IPS-18a (cell line): ENCODE results near the gene IL4R.
"Not testable (repeated sequence)": the region's sequence is repeated elsewhere in the genome, so short reads cannot be mapped to it uniquely, and the experiment has no call there.

Experiments used
- H3K27ac ChIP-seq: one replicate; pipeline ENCODE4 v1.5.1; 2013; ENCODE audit warnings: low read length
- H3K27me3 ChIP-seq: one replicate; pipeline ENCODE4 v1.6.1; 2013; ENCODE audit warnings: mild to moderate bottlenecking, low read length; ENCODE audit not compliant: control insufficient read depth, insufficient read depth
- H3K36me3 ChIP-seq: one replicate; pipeline ENCODE4 v1.6.1; 2013; ENCODE audit warnings: low read depth, low read length; ENCODE audit not compliant: control insufficient read depth
- H3K4me1 ChIP-seq: one replicate; pipeline ENCODE4 v1.6.1; 2013; ENCODE audit warnings: low read depth, low read length; ENCODE audit not compliant: control insufficient read depth
- H3K4me3 ChIP-seq: one replicate; pipeline ENCODE4 v1.5.1; 2013; ENCODE audit warnings: low read length
- H3K9ac ChIP-seq: one replicate; pipeline ENCODE4 v1.6.1; 2013; ENCODE audit warnings: mild to moderate bottlenecking, low read length, moderate library complexity
- H3K9me3 ChIP-seq: one replicate; pipeline ENCODE4 v1.6.1; 2013; ENCODE audit warnings: low read depth, low read length; ENCODE audit not compliant: control insufficient read depth

The IL4R gene

DNA sequence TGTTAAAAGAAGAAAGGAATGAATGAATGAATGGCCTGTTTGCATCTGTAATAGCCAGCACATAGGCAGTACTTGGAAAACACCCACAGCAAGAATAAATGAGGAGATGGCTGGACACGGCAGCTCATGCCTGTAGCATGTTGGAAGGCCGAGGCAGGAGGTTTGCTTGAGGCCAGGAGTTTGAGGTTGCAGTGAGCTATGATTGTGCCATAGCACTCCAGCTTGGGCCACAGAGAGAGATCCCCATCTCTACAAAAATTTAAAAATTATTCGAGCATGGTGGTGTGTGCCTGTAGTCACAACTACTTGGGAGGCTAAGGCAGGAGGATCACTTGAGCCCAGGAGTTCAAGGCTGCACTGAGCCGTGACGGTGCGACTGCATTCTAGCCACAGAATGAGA is 12.5 kb downstream of the IL4R start:
- Histone ChIP-seq H3K36me3 (no peaks in the 10 kb centered on the region), H3K9ac (no peak overlapping the region), H3K27me3 (no peaks in the 10 kb centered on the region), H3K4me3 (no peak overlapping the region), H3K9me3 (no peaks in the 10 kb centered on the region), H3K4me1 (peaks cover 31% of the 10 kb centered on the region), H3K27ac (peak overlapping the region; percentile 9)

DNA sequence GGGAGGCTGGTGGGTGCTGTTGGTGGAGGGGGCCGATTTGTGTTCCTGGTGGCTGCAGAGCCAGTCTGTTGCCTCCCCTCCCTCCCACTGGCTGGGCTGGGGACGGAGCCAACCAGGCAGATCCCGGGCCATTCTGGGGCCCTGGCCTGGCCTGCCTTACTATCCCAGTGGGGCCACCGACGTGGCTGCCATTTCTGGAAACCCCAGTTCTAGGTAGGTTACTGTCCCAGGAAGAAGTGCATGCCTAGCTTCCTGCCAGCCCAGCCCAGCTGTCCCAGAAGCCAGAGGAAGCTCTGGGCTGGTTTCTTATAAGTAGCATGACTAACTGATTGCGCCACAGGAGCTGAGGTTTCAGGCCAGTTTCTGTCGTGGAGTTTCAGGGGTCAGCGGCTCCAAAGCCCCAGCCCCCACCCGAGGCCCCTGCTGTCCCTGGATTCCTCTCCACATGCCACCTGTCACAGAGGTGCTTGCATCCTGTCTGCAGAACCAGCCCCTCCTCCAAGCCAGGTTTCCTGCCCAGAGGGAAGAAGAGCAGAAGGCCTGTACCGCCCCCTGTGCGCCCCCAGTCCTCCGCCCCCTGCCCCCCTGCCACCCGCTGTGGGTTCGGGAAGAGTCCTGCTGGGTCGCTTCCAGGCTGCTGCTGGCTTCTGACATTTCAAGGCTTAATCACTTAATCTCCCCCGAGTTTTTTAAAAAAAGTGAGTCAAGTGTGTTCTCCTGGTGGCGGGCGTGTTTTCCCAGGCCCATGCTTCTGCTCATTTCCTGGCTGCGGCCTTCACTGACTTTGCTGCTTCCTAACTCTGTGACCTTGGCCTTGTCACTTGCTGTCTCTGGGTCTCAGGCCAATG is 13.2 kb downstream of the IL4R start:
- no peak overlapping the region for H3K4me3 ChIP-seq
- H3K9ac ChIP-seq: no peak overlapping the region
- H3K27ac ChIP-seq: peak overlapping the region; percentile 9
- H3K9me3 ChIP-seq: no peaks in the 10 kb centered on the region
- peaks cover 31% of the 10 kb centered on the region for H3K4me1 ChIP-seq
- H3K36me3 ChIP-seq: no peaks in the 10 kb centered on the region
- no peaks in the 10 kb centered on the region for H3K27me3 ChIP-seq

DNA sequence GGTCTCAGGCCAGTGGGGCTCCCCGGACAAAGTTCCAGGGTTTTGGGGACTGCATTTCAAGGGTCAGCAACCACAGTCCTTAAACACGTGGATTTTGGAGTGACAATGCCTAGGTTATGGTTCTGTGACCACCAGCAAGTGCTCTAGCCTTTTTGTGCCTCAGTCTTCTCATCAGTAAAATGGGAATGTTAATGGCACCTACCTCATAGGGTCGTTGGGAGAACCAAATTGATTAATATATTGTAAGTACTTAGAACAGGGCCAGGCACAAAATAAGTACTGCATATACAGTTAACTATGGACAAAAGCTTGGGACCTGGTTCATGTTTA is 13.8 kb downstream of the IL4R start:
- no peaks in the 10 kb centered on the region for H3K27me3 ChIP-seq
- no peak overlapping the region for H3K9ac ChIP-seq
- no peak overlapping the region for H3K27ac ChIP-seq
- H3K9me3 ChIP-seq: no peaks in the 10 kb centered on the region
- no peaks in the 10 kb centered on the region for H3K36me3 ChIP-seq
- H3K4me1 ChIP-seq: peaks cover 36% of the 10 kb centered on the region
- no peak overlapping the region for H3K4me3 ChIP-seq

GRCh38 chr16:27328937-27329336 is 15.2 kb downstream of the IL4R start:
- no peaks in the 10 kb centered on the region for H3K9me3 ChIP-seq
- no peaks in the 10 kb centered on the region for H3K36me3 ChIP-seq
- H3K4me3 ChIP-seq: no peak overlapping the region
- H3K27me3 ChIP-seq: no peaks in the 10 kb centered on the region
- H3K4me1 ChIP-seq: peaks cover 34% of the 10 kb centered on the region
- no peak overlapping the region for H3K27ac ChIP-seq
- no peak overlapping the region for H3K9ac ChIP-seq

DNA sequence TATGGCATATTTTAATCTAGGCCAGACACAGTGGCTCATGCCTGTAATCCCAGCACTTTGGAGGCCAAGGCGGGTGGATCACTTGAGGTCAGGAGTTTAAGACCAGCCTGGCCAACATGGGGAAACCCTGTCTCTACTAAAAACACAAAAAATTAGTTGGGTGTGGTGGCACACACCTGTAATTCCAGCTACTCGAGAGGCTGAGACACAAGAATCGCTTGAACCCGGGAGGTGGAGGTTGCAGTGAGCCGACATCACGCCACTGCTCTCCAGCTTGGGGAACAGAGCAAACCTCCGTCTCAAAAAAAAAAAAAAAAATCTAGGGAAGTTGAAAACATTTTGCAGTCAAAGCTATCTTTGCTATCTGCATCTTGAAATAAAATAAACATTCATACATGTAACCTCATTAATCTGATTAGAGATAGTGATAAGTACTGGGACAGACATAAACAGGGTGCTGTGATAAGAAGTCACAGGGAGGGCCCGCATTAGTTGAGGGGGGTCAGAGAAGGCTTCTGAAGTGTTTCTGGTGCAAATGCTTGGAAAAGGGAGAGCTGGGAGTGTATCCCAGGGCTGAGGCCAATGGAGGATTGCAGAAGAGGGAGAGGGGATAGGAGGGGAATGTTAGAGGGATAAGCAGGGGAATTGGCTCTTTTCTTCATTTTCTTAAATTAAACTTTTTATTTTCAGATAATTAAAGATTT is 15.8 kb downstream of the IL4R start:
- H3K4me3 ChIP-seq, H3K27me3 ChIP-seq, H3K9me3 ChIP-seq, H3K27ac ChIP-seq, H3K36me3 ChIP-seq, H3K9ac ChIP-seq: not testable (repeated sequence)
- H3K4me1 ChIP-seq: peaks cover 28% of the 10 kb centered on the region

- H3K27ac ChIP-seq: no peak overlapping the region
- no peak overlapping the region for H3K4me3 ChIP-seq
- peaks cover 25% of the 10 kb centered on the region for H3K4me1 ChIP-seq
- no peak overlapping the region for H3K9ac ChIP-seq
- H3K9me3 ChIP-seq: no peaks in the 10 kb centered on the region
- no peaks in the 10 kb centered on the region for H3K27me3 ChIP-seq
- no peaks in the 10 kb centered on the region for H3K36me3 ChIP-seq
Measured at GRCh38 chr16:27330542-27330941, 16.8 kb downstream of the IL4R start.

GRCh38 chr16:27332105-27332504 is 18.3 kb downstream of the IL4R start:
- no peak overlapping the region for H3K4me3 ChIP-seq
- H3K27me3 ChIP-seq: no peaks in the 10 kb centered on the region
- no peak overlapping the region for H3K9ac ChIP-seq
- peaks cover 14% of the 10 kb centered on the region for H3K4me1 ChIP-seq
- no peaks in the 10 kb centered on the region for H3K9me3 ChIP-seq
- H3K27ac ChIP-seq: no peak overlapping the region
- no peaks in the 10 kb centered on the region for H3K36me3 ChIP-seq

DNA sequence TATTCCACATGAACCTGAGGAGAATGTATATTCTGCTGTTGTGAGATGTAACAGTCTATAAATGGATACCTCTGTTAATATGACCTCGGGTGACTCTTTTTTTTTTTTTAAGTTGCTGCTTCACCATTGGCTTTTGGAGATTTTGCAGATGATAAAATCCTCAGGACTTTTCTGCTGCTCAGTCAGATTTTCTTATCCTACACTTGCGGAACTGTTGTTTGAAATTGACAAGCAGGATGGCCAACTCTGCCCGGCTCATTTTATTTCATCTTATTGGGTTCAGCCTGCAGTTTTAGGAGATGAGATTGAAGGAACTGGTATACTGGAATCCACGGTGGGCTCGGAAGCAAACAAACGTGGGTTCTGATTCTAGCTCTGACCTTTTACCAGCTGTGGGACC is 19.3 kb downstream of the IL4R start:
- Histone ChIP-seq H3K36me3 (no peaks in the 10 kb centered on the region), H3K4me1 (peaks cover 11% of the 10 kb centered on the region), H3K9me3 (no peaks in the 10 kb centered on the region), H3K27ac (no peak overlapping the region), H3K4me3 (no peak overlapping the region), H3K9ac (no peak overlapping the region), H3K27me3 (no peaks in the 10 kb centered on the region)

- H3K27ac ChIP-seq: no peak overlapping the region
- H3K9ac ChIP-seq: no peak overlapping the region
- H3K4me3 ChIP-seq: no peak overlapping the region
Measured at GRCh38 chr16:27333549-27333948, 19.8 kb downstream of the IL4R start.

DNA sequence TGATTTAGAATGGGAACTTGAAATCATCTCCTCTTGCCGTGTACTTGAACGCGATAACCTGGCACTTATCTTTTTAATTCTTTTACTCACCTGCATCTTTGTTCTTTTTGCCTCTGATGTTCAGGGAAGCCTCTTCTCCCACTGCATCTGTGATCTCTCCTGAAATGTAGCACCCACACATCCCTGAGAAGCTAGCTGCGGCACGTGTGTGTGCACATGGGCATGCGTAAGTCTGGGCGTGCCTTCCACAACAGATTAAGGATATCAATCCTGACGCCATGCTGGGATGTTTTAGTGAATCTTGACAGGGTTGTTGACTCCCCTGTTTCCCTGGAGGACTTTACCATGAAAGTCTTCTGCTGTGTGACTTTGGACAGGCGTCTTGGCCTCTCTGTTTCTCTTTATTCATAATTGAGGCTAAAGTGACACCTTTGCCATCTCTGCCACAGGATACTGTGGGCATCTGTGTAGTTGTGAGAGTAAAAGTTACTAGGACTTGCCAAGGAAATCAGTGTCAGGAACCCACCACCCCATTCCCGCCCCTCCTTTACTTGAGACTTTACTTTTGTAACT is 20.5 kb downstream of the IL4R start:
- H3K4me1 ChIP-seq: peaks cover 11% of the 10 kb centered on the region
- H3K27ac ChIP-seq: no peak overlapping the region
- H3K36me3 ChIP-seq: no peaks in the 10 kb centered on the region
- no peaks in the 10 kb centered on the region for H3K9me3 ChIP-seq
- H3K9ac ChIP-seq: no peak overlapping the region
- no peaks in the 10 kb centered on the region for H3K27me3 ChIP-seq
- H3K4me3 ChIP-seq: no peak overlapping the region

More at GRCh38 chr16:27333549-27333948, 19.8 kb downstream of the IL4R start:
- peaks cover 11% of the 10 kb centered on the region for H3K4me1 ChIP-seq
- no peaks in the 10 kb centered on the region for H3K36me3 ChIP-seq
- no peaks in the 10 kb centered on the region for H3K9me3 ChIP-seq
- no peaks in the 10 kb centered on the region for H3K27me3 ChIP-seq

DNA sequence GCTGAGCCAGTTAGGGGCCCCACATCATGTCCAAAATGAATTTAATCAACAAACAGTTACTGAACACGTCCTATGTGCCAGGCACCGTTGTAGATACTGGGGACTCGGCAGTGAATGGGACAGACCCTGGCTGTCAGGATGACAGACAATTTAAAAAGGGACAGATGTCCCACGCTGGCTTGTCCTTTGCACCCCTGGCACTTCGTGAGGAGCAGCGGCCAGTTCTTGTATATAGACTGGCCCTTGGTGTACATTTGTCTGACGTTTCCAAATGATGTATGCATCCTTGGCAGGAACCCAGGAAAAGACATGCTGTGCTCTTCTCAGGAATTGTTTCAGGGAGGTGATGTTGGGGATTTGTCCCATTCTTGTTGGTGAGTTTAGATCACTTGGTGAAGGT is 21.1 kb downstream of the IL4R start:
- peaks cover 11% of the 10 kb centered on the region for H3K4me1 ChIP-seq
- no peaks in the 10 kb centered on the region for H3K9me3 ChIP-seq
- no peaks in the 10 kb centered on the region for H3K36me3 ChIP-seq
- no peak overlapping the region for H3K4me3 ChIP-seq
- H3K9ac ChIP-seq: no peak overlapping the region
- H3K27ac ChIP-seq: no peak overlapping the region
- no peaks in the 10 kb centered on the region for H3K27me3 ChIP-seq
